GM18508 (cell line): ENCODE measurements around the gene TXNDC12.

ENCODE experiments used
- ATAC-seq: cut with Tn5 transposase; IDR thresholded peaks from one replicate; pipeline ENCODE4 v1.9.1; 2021; ENCODE audit warnings: moderate number of reproducible peaks; ENCODE audit not compliant: insufficient read depth, unreplicated experiment

The TXNDC12 gene

DNA sequence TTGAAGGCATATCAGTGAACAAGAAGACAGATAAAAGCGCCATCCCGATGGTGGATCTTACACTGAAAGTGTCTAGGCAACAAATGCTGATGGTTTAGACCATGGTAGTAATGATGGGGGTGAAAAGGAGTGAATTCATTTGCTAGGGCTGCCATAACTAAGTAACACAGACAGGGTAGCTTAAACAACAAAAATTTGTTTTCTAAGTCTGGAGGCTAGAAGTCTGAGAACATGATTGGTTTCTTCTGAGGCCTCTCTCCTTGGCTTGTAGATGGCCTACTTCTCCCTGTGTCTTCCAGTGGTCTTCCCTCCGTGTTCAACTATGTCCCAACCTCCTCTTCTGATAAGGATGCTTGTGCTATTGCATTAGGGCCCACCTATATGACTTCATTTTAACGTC, 51.1 kb downstream of the TXNDC12 start:
- no peak for ATAC-seq

DNA sequence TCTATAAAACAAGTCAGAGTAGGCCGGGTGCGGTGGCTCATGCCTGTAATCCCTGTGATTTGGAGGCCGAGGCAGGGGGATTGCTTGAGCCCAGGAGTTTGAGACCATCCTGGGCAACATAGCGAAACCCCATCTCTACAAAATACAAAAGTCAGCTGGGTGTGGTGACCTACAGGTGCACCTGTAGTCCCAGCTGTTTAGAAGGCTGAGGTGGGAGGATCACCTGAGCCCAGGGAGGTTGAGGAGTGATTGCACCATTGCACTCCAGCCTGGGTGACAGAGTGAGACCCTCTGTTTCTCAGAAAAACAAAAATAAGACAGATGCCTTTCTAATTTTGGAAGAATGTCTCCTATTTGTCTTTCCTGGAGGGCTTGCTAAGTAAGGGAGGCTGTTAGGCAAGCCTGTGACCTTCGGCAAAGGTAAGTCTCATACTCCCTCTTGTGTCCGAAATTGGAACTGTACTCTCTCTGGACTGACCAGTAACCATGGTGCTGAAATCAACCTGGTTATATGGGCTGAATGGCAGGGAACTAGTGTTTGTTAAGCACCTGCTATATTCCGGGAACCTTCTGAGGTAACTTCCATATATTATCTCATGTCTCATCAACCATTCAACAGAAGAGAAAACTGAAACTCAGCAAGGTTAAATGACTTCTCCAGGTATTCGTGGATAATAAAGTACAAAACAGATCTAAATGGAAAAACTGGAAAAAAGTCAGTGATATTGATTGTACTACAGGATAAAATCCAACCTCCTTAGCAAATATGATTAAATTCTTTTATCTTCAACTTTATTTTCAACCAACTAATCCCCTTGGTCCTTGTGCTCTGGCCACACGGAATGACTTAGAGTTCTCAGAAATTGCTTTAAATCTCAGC, 52.7 kb downstream of the TXNDC12 start:
- no peak for ATAC-seq

DNA sequence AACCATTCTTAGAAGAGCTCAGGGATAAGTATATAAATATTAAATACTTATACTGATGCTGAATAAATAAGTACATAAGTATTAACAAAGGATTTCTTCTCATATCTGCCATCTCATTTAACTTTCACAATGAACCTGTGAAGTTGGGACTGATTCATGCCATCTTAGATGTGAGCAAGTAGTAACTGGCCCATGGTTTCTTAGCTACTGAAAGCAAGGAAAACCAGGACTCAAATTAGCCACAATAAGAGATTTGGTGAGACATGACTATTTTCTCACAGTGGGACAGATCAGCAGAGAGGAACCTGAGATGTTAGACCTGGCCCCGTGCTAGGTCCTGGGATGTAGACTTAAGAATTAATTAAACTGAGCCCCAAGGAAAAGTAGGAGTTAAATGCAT, 56.3 kb downstream of the TXNDC12 start:
- ATAC-seq = no peak

DNA sequence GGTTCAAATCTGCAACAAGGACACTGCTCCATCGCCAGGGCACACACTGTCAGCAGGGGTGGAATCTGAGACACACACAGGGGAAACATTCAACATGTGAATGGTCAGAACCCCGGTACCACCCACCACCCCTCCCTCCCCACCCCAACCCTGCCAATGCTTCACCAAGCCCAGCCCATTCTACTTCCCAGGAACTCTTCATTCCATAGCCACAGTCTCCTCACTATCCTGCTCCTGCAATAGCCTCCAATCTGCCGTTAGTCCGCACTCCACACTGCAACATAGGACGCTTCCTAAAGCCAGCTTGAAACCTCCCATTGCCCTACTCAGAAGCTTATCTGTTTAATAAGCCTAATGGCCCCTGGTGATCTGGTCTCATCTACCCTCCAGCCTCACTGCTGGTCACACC, 57.0 kb downstream of the TXNDC12 start:
- no peak for ATAC-seq

DNA sequence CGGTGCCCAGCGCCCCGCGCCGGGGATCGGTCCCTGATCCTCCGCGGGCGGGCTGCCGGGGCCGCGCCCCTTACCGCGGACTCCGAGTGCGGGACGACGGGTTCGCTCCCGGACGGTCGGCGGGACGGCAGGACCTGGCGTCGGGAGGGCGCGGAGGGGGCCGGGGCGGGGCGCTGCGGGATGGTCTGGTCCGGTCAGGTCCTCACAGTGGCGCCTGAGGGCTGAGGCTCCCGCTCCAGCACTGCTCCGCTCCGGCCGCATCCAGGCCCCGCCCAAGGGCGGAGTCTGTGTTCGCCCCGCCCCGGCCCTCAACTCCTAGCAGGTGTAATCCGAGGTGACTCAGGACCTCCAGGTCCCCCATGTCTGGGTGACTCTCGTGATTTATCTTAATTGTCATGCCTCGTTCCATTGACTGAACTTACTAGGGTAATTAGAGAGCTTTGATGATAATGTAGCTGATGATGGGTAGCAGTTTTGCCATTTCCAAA, 64.5 kb downstream of the TXNDC12 start, which contains the start of gene RAB3B:
Gene RAB3B (minus strand): TSS at position 223 of the 488 bp plus-strand sequence. CDS start 13,583 bp downstream, outside the sequence.
- no peak for ATAC-seq

DNA sequence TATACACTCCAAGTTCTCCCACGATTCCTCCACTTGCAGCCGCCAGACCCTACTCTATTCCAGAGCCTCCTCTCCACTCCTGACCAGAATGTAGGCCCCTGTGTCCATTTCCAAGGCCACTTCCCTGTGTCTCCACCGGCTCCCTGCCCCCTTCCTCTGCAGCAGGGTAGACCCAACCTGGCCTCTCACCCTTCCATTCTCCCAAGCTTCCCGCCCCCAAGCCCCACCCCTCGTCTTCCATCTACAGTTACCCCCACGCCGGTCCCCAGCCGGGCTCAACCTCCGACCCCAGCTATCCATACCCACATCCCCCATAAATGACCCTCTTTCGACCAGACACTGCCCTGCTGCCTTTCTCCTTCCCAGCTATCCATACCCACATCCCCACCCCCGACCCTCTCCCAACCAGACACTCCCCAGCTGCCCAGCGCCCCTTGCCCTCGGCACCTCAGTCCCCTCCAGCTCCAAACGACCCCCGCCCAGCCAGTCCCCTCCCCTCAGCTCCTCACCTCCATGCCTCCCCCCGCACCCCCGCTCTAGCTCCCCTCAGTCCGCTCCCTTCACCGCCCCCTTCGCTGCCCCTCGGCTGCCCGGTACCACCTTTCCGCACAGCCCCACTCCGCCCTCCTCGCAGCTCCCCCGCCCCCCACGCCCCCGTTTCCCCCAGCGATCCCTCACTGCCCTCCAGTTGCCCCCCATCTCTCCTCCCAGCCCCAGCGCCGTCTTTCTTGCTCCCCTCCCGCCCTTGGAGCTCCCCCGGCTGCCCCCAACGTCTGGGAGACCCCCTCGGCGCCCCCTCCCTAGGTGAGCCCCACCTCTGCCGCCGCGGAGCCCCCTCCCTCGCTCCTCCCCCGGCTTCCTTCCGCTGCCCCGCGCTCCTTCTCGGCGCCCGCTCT, 65.2 kb downstream of the TXNDC12 start:
- ATAC-seq = no peak

DNA sequence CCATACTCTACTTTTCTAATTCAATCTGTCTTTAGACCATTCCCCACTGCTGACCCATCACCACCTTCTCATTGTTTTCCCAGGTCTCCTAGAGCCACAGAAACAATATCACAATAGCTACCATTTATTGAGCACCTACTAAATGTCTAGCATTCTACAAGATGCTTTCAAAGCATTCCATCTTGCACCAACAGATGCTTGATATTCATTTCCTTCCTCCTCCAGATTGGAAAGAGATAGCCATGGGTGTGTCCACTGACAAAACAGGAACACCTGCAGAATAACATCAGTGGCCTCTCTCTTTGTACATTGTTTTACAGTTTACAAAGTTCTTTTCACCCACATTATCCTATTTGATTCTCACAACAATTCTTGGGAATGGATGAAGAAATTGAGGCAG, 66.7 kb downstream of the TXNDC12 start:
- ATAC-seq = no peak

DNA sequence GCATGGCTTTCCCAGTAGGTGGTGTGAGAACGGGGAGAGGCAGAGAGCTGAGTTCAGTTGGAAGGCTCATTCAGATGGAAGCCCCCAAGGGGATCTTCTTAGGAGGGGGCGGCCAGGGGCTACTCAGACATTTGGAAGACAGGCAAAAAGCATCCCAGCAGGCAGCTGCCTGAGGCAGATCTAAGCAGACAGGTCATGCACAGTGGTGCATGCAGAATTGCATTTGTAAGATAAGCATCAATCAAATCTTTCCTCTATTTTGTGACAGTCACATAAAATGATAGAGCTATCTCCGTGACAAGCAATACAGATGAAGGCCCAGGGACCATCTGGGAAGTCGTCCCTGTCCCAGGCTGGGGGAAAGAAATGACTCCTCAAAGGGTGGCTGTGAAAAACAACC, 68.3 kb downstream of the TXNDC12 start:
- ATAC-seq = no peak

DNA sequence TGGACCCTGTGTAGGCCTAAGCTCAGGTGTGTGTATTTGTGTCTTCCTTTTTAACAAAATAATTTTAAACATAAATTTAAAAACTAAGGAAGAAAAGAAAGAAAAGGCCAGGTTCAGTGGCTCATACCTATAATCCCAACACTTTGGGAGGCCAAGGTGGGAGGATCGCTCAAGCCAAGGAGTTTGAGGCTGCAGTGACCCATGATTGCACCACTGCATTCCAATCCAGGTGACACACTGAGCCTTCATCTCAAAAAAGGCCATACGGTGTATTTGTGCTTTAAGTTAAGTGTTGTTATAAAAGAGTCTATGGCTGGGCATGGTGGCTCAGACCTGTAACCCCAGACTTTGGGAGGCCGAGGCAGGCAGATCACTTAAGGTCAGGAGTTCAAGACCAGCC, 72.8 kb downstream of the TXNDC12 start:
- ATAC-seq = no peak

DNA sequence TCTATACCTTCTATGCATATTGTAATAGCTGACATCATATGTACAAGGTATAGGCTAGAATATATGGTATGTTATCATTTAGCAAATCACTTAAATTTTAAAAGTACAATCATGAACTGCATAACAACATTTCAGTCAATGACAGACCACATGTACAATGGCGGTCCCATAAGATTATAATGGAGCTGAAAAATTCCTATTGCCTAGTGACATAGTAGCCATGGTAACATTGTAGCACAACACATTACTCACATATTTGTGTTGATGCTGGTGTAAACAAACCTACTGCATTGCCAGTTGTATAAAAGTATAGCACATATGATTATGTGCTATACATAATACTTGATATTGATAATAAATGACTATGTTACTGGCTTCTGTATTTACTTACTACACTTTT, 73.4 kb downstream of the TXNDC12 start:
- no peak for ATAC-seq

DNA sequence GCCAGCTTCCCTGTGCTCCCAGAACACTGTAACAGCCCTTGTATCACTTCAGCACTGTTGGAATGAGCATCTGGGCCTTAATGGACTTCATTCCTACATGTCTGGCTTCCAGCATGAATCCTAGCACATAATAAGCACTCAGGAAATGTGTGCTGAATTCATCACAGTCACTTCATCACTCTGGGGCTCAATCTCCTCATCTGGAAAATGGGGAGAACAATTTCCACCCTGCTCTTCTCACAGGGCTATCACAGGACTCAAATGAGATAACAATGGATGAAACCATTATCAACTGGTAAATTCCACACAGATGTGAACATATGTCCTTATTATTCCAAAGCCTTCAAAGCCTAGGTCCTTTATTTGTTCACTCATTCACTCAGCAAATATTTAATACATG, 76.9 kb downstream of the TXNDC12 start:
- no peak for ATAC-seq

DNA sequence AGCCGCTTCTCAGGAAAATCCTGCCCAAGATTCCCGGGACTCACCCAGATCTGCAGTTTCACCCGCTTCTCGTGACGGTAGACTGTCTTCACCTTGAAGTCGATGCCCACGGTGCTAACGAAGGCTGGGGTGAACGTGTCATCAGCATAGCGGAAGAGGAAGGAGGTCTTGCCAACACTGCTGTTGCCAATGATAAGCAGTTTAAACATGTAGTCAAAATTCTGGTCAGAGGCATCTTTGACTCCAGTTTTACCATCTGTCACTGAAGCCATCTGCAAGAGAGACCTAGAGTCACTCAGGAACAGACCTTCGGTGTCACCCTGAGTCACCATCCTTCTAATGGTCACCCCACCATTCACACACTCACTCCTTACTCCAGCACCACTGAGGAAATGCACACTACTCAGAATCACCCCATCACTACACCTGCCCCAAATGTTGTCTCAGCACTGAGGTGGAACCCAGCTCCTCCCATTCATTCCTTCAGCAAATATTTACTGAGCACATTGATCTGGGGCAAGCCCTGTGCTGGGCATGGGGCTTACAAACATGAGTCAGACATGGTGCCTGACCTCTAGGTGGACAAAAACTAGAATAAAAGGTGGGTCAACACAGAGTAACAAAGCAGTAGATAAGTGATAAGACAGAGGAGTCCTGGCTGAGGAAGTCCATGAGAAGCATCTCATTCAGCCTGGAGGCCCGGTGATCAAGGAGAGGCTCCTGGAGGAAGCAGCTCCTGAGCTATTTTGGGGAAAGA, 78.0 kb downstream of the TXNDC12 start:
- ATAC-seq = no peak

DNA sequence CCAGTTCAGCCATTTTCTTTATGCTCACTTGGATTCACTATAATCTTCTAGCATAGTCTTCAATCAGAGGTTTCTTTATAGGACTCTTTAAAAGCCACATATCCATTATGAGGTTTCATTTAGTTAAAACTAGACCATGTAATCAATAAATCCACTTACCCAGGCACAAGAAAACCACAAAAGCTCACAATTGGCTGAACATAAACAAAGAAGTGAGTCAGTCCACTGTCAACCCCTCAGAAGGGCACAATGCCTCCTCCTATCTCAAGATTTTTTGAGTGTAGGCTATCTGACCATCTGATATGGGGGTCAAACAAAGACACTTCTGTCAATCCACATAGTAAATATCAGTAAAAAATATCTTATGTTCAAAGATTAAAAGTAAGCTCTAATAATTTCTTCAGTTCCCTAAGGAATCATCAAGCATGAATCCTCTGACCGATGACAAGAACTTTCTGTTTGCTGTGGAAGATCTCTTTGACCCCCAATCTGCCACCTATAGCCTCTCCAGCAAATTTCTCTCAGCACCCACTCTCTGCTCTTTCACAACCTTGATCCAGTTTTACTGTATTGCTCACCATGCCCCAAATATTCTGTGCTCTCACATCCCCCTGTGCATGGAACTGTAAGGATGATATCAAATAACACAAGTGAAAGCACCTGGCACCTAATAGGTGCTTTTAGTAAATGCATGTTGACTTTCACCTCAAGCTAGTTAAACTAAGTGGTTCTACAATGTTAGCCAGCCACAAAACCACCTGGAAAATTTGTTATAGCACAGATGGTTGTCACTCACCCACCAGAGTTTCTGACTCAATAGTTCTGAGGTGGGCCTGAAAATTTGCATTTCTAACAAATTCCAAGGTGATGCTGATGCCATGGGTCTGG, 81.2 kb downstream of the TXNDC12 start:
- ATAC-seq = no peak
